HepG2 (cell line): Measurements from ENCODE around the gene SDF2. TPM values are rescaled to one million over a fixed set of nuclear protein-coding genes. Genes with fewer than 3 reads are reported as not detected.

Source experiments
- AKAP8 ChIP-seq: sonication (generic); formaldehyde crosslinking; IDR thresholded peaks from 2 replicates; pipeline ENCODE4 v1.5.1; 2020; ENCODE audit warnings: mild to moderate bottlenecking, missing genetic modification reagents
- BORCS8-MEF2B ChIP-seq: sonication (generic); formaldehyde crosslinking; IDR thresholded peaks from 2 replicates; pipeline ENCODE4 v1.8.0; 2022; ENCODE audit warnings: mild to moderate bottlenecking, missing genetic modification reagents
- ESRRA ChIP-seq: sonication (generic); formaldehyde crosslinking; IDR thresholded peaks from 2 replicates; pipeline ENCODE4 v1.5.1; 2020; ENCODE audit warnings: mild to moderate bottlenecking, low read depth, missing genetic modification reagents
- HDAC1 ChIP-seq: sonication (generic); formaldehyde crosslinking; IDR thresholded peaks from 2 replicates; pipeline ENCODE4 v1.5.1; 2020; ENCODE audit warnings: mild to moderate bottlenecking, missing genetic modification reagents
- KMT2A ChIP-seq: sonication (generic); formaldehyde crosslinking; IDR thresholded peaks from 2 replicates; pipeline ENCODE4 v1.4.0; 2020; ENCODE audit warnings: missing genetic modification reagents
- NCOA1 ChIP-seq: sonication (generic); formaldehyde crosslinking; IDR thresholded peaks from 2 replicates; pipeline ENCODE4 v1.9.0; 2021; ENCODE audit warnings: missing genetic modification reagents
- NFYC ChIP-seq: IDR thresholded peaks from 2 replicates; pipeline ENCODE4 v1.6.1; 2016; ENCODE audit warnings: missing genetic modification reagents, missing compliant biosample characterization
- POLR2A ChIP-seq, 2 experiments: IDR thresholded peaks; 2 replicates each; pipeline ENCODE4 v1.6.1; 2011; ENCODE audit warnings: low read depth in 2 of 2, low read length in 2 of 2, mild to moderate bottlenecking in 1 of 2, moderate library complexity in 1 of 2; ENCODE audit not compliant: insufficient read depth in 1 of 2
- RXRA ChIP-seq: sonication (generic); formaldehyde crosslinking; IDR thresholded peaks from 2 replicates; pipeline ENCODE4 v1.5.1; 2020; ENCODE audit warnings: missing genetic modification reagents
- SP2 ChIP-seq: sonication (generic); formaldehyde crosslinking; IDR thresholded peaks from 2 replicates; pipeline ENCODE4 v1.5.1; 2020; ENCODE audit warnings: mild to moderate bottlenecking, missing genetic modification reagents
- TAF1 ChIP-seq: sonication (generic); formaldehyde crosslinking; IDR thresholded peaks from 2 replicates; pipeline ENCODE4 v1.4.0; 2020; ENCODE audit warnings: missing genetic modification reagents
- ZBTB40 ChIP-seq, 2 experiments: fragments of 450-650 bp in 1 of 2; sonication (generic) in 1 of 2; formaldehyde crosslinking in 1 of 2; IDR thresholded peaks; 2 replicates each; pipeline versions ENCODE4 v1.6.1 to v1.8.0; 2016 to 2022; ENCODE audit warnings: antibody characterized with exemption in 1 of 2, mild to moderate bottlenecking in 1 of 2, missing genetic modification reagents in 1 of 2
- ZFY ChIP-seq: sonication (generic); formaldehyde crosslinking; IDR thresholded peaks from 2 replicates; pipeline ENCODE4 v1.4.0; 2020; ENCODE audit warnings: missing genetic modification reagents
- ZNF256 ChIP-seq: sonication (generic); formaldehyde crosslinking; conservative IDR thresholded peaks from 2 replicates; pipeline ENCODE4 v1.4.0; 2020; ENCODE audit warnings: missing genetic modification reagents
- ZNF615 ChIP-seq: sonication (generic); formaldehyde crosslinking; IDR thresholded peaks from 2 replicates; pipeline ENCODE4 v1.5.0; 2020; ENCODE audit warnings: mild to moderate bottlenecking, missing genetic modification reagents, borderline replicate concordance
- ZNF616 ChIP-seq: sonication (generic); formaldehyde crosslinking; IDR thresholded peaks from 2 replicates; pipeline ENCODE4 v1.5.0; 2020; ENCODE audit warnings: low read depth, mild to moderate bottlenecking, missing genetic modification reagents
- ZNF749 ChIP-seq: sonication (generic); formaldehyde crosslinking; IDR thresholded peaks from 2 replicates; pipeline ENCODE4 v1.8.0; 2022; ENCODE audit warnings: mild to moderate bottlenecking, missing genetic modification reagents, moderate library complexity, borderline replicate concordance
- ZNF768 ChIP-seq: sonication (generic); formaldehyde crosslinking; IDR thresholded peaks from 2 replicates; pipeline ENCODE4 v1.4.0; 2020; ENCODE audit warnings: missing genetic modification reagents
- ZNF816 ChIP-seq: sonication (generic); formaldehyde crosslinking; IDR thresholded peaks from 2 replicates; pipeline ENCODE4 v1.8.0; 2022; ENCODE audit warnings: missing genetic modification reagents, mild to moderate bottlenecking, borderline replicate concordance
- ZNF83 ChIP-seq: sonication (generic); formaldehyde crosslinking; IDR thresholded peaks from 2 replicates; pipeline ENCODE4 v1.4.0; 2020; ENCODE audit warnings: missing genetic modification reagents, mild to moderate bottlenecking, borderline replicate concordance
- polyA plus RNA-seq, 8 experiments: library from polyadenylated mRNA; depleted of rRNA in 3 of 8; stranded (reverse) in 7 of 8; unstranded in 1 of 8; fragments of >200 nt; fragmentation: Illumina TruSeq in 4 of 8; extraction: Trizol in 4 of 8; gene quantifications; 2 replicates each; pipeline versions ENCODE4 v1.2.1 to v1.2.3, GENCODE V29; 2011 to 2016; ENCODE audit warnings: low read depth in 4 of 8, missing spikeins in 1 of 8, mixed read lengths in 1 of 8; ENCODE audit not compliant: insufficient read depth in 1 of 8
- total RNA-seq, 5 experiments: library from RNA; depleted of rRNA; stranded (reverse); fragments of >200 nt; fragmentation: Illumina TruSeq; extraction: Trizol; gene quantifications; 2 replicates each; pipeline ENCODE4 v1.2.3, GENCODE V29; 2016; ENCODE audit warnings: low read depth in 1 of 5
- TF ChIP-seq, protein P1 (sequence below): sonication (generic); formaldehyde crosslinking; IDR thresholded peaks from 2 replicates; pipeline ENCODE4 v1.8.1; 2023; ENCODE audit warnings: mild to moderate bottlenecking, moderate library complexity, missing genetic modification reagents

Gene SDF2
- total and polyA plus RNA-seq, 2 of the 13 experiments (the other 11 are each of a cell fraction or from before 2014, with no cell fraction given), result 58.2 to 58.4 TPM

DNA sequence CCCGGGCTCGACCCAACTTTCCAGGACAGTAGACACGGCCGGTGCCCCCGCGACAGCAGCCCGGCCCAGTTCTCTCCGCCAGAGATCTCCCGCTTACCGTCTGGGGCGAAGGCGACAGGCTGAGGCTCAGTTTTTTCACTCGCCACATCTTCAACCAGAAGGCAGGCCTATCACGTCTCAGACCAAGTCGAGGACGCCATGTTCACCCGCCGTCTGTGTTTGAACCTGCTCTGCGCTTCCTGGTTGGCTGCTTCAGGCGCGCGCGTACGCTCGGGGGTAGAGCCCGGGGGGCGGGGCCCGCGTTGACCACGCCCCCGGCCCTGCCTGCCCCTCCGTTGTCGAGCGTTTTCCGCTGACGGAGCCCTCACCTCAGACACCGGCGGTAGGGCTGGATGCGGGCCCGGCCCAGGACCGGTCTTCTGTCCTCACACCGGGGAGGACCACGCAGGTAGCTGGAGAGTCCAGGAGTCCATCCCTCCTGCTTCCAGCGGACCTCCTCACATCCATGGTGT lies 62.9 kb downstream of the SDF2 start, which contains the start of gene SPAG5 (continued):
- TF ChIP-seq ZBTB40 (IDR thresholded peaks at IDR 0.05) (no peak), ZBTB40 (CRISPR knock-in tag; IDR thresholded peaks at IDR 0.05) (0 out of 2 replicates have a peak, but pooled peaks have one; percentile 9), NCOA1 (CRISPR knock-in tag) (no peak), ZNF816 (peak; percentile 73; the same call in 1 of the 2 replicates), POLR2A (IDR thresholded peaks at IDR 0.05; ENCODE audit: insufficient read depth in 1 of 2, low read depth in 2 of 2, low read length in 2 of 2) (peak; percentile 78 to 83), AKAP8 (CRISPR knock-in tag) (peak; percentile 56; the same call in 1 of the 2 replicates), TAF1 (CRISPR knock-in tag) (peak; percentile 90), ZNF616 (CRISPR knock-in tag) (no peak), ZNF256 (CRISPR knock-in tag) (0 out of 2 replicates have a peak, but pooled peaks have one; percentile 3), ZNF768 (CRISPR knock-in tag) (0 out of 2 replicates have a peak, but pooled peaks have one; percentile 6), ZNF615 (CRISPR knock-in tag) (no peak), ZFY (CRISPR knock-in tag) (peak; percentile 82; the same call in 1 of the 2 replicates), HDAC1 (CRISPR knock-in tag) (peak; percentile 89), SP2 (CRISPR knock-in tag) (no peak), ESRRA (peak; percentile 34; the same call in 1 of the 2 replicates), RXRA (peak; percentile 17; the same call in 1 of the 2 replicates), NFYC (CRISPR knock-in tag) (peak; percentile 87), ZNF749 (CRISPR knock-in tag) (peak; percentile 42; the same call in 1 of the 2 replicates), BORCS8-MEF2B (CRISPR knock-in tag) (peak; percentile 73; the same call in 1 of the 2 replicates), ZNF83 (no peak), KMT2A (CRISPR knock-in tag) (no peak; the same call in 1 of the 2 replicates)
- TF ChIP-seq, protein P1, sequence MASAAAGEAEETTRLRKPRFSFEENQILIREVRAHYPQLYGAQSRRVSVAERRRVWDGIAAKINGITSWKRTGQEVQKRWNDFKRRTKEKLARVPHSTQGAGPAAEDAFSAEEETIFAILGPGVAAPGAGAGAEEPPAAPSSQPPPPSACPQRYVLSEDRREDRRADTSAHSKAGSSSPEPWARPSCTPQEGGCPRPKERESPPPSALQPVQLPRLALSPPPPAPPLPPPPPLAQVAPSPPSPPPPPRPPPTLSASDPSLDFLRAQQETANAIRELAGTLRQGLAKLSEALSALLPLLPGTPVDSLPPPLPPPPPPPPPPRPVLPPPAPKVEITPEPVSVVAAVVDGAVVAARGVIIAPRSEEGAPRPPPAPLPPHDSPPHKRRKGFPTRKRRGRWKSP (CRISPR knock-in tag), result 0 out of 2 replicates have a peak, but pooled peaks have one; percentile 15
